ENCODE results near the gene AOC1.

DNA sequence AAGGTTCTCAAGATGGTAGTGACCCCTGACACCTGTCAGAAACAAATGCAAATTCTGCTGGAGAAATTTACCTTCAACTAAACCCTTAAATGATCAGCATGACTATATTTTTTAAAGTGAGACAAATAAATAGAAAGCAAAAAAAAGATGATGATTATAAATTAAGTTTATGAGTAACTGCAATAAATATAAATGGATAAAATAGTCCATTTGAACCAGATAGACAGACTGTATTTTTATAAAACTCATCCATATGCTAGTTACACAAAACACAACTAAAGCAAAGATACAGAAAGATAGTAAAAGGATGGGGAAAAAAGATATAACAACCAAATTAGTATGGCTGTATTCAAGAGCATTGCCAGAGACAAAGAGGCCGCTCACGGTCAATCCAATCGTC lies 45.9 kb upstream of the AOC1 start:
- TF ChIP-seq CTCF (conservative IDR thresholded peaks at IDR 0.05; ENCODE audit: low read depth, low read length) (no peak), POLR2A (IDR thresholded peaks at IDR 0.05; ENCODE audit: low read depth, low read length) (no peak), CEBPB (IDR thresholded peaks at IDR 0.05; ENCODE audit: low read depth, low read length) (no peak), MXI1 (IDR thresholded peaks at IDR 0.05; ENCODE audit: borderline replicate concordance, low read depth, low read length) (no peak), RCOR1 (IDR thresholded peaks at IDR 0.05; ENCODE audit: insufficient replicate concordance, low read length) (no peak), MAZ (IDR thresholded peaks at IDR 0.05; ENCODE audit: borderline replicate concordance, low read depth, low read length) (no peak), CHD1 (IDR thresholded peaks at IDR 0.05; ENCODE audit: low read depth, low read length) (no peak), FOS (IDR thresholded peaks at IDR 0.05; ENCODE audit: low read depth, low read length) (no peak), SMC3 (IDR thresholded peaks at IDR 0.05; ENCODE audit: low read depth, low read length) (no peak), NFE2L2 (IDR thresholded peaks at IDR 0.05; ENCODE audit: low read depth, low read length) (no peak)
